ENCODE data around the gene FAM114A1. TPM values are rescaled to one million over a fixed set of nuclear protein-coding genes. Genes with fewer than 3 reads are reported as not detected.

Gene FAM114A1
- polyA plus RNA-seq, 1 donor from 2014 or later: not detected

Small RNA genes lying within 50 kb of the gene (small RNA-seq; reads per million reads assigned to genes)
- gene MIR574: 0 to 9.1 (median 5.9) reads per million in 3 experiments

Other genes with a start within 250 kb of the FAM114A1 start
- 12.3 and 12.5 TPM in 2 replicates for gene KLF3, start 203.6 kb upstream of the FAM114A1 start, polyA plus RNA-seq
- gene TLR10, start 84.8 kb upstream of the FAM114A1 start, polyA plus RNA-seq: 0.10 and 0.14 TPM in 2 replicates
- not detected in 2 replicates for gene TLR1, start 63.0 kb upstream of the FAM114A1 start, polyA plus RNA-seq
- gene TLR6, start 11.0 kb upstream of the FAM114A1 start, polyA plus RNA-seq: not detected in 2 replicates
- not detected in 2 replicates for gene TMEM156, start 164.6 kb downstream of the FAM114A1 start, polyA plus RNA-seq
- gene KLHL5, start 194.4 kb downstream of the FAM114A1 start, polyA plus RNA-seq: 33.8 TPM in 2 replicates